ENCODE data around the gene FOXD4L6.
"Not testable (repeated sequence)": the region's sequence is repeated elsewhere in the genome, so short reads cannot be mapped to it uniquely, and the experiment has no call there.

FOXD4L6 gene

GRCh38 chr9:41128581-41128980, at the start of gene FOXD4L6:
Gene FOXD4L6 (minus strand): TSS chr9:41128681. CDS start chr9:41128383, 298 bp downstream.
- not testable (repeated sequence) for DNase-seq

DNA sequence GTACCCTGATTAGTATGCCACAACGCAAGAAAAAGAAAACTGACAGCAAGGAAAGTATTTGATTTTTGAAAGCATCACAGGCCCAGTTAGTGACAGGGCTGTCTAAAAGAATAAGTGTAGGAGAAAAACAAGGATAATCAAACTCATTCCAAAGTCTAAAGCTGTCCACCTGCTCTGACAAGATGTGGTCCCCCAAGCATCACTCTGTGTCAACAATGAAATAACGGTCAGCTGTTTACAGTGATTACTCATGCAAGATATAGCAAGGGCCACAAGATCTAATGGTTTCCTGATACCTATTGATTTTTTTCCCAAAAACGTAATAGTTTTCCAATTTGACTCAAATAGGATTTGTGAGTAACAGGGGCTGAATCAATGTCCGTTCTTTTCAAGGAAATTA, 46.5 kb upstream of the FOXD4L6 start:
- DNase-seq, result not testable (repeated sequence)

- not testable (repeated sequence) for DNase-seq
Observed at GRCh38 chr9:41150116-41150515, 21.6 kb upstream of the FOXD4L6 start.

- not testable (repeated sequence) for DNase-seq
Observed at GRCh38 chr9:41141878-41142277, 13.4 kb upstream of the FOXD4L6 start.

DNA sequence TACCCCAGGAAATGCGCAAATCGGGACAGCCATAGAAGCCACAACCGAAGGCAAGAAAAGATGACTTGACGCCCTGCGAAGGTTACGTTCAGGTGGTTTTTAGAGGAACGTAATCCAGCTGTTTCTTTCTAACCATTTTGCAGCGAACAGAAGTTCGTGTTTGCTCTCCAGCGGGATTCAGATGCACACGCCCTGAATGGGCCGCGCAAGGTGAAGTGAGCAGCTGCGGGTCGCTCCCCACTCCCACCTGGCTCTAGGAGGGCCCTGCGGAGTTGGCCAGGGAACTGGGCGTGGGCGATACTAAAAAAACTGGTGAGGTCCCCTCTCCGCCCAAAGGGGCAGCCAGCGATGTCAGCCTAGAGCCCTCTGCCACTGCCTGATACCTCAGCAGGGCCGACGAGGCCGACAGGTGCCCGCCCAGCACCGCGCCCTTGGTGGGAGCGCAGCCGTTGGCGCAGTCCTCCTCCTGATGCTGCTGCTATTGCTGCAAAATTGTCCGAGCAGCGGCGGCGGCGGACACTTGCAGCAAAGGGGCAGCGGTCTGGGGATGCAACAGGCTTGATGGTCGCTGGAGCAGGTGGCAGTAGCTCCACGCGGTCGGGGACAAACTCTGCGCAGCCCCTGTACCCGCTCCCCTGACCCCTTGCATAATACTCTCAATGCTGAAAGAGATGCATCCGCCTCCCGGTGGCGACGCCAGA, 1.6 kb downstream of the FOXD4L6 start:
- not testable (repeated sequence) for DNase-seq

GRCh38 chr9:41125936-41126335, 2.5 kb downstream of the FOXD4L6 start:
- DNase-seq, result not testable (repeated sequence)

DNA sequence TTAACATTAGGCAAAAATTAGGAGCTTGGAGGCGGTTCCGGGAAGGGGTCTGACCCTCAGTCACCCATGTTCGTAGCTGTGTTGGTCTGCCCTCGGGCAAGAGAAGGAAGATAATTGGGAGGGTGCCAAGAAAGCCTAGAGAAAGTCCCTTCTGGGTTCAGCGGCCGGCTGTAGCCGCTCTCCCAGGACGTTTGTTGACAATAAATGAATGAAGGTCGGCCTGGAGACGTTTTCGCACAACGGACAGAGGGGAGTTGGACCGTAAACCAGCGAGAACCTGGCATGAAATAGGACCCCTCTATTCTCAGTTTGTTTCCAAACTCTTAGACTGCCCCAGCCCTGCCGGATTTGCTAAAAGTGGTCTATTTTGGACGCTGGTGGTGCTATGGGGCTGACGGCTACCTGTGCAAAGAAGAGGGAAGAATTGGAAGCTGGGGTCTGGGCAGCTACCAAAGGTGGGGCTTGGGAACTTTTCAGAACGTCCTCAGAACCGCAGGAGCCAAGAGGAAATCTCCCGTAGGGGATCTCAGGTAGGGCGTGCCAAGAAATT, 3.3 kb downstream of the FOXD4L6 start:
- not testable (repeated sequence) for DNase-seq

GRCh38 chr9:41124250-41125108, 4.0 kb downstream of the FOXD4L6 start:
- not testable (repeated sequence) for DNase-seq

- DNase-seq, result not testable (repeated sequence)
Observed at GRCh38 chr9:41123812-41124211, 4.7 kb downstream of the FOXD4L6 start.

DNA sequence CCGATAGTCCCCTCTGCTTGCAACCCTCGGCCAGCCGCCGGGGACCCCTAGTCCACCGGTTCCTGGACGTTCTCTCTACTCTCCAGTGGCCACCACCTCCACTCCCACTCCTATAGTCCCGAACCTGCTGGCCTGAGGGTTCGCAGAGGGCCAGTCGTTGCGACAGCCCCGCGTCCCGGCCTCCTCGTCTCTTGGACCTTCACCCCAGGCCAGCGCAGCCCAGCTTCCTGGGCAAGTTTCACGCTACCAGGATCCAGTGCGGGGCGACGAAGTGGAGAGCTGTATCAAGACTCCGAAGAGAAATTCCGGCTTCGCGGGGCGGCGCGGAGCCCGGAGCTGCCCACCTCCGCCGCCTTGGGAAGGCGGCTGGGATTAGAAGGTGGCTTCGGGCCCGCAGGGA, 5.1 kb downstream of the FOXD4L6 start:
- DNase-seq, result not testable (repeated sequence)

- not testable (repeated sequence) for DNase-seq
Observed at GRCh38 chr9:41120696-41121095, 7.8 kb downstream of the FOXD4L6 start.

GRCh38 chr9:41119719-41120118, 8.8 kb downstream of the FOXD4L6 start:
- DNase-seq, result not testable (repeated sequence)

DNA sequence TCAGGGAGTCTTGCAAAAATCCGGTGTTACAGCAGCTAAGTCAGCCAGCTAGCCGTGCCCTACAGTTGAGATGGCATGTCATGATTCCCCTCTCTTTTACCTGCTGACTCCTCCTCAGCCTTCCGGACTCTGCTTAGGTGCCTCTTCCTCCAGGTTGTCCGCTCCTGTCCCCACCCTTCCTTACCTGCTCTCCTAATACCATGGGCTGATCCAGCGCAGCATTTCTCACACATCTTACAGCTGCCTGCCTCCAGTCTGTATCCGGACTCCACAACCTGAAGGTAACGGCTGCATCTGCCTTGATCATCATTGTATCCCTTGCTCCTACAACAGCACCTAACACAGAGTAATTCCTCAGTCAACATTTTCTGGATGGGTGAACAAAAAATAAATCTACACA, 9.2 kb downstream of the FOXD4L6 start:
- DNase-seq, result not testable (repeated sequence)

DNA sequence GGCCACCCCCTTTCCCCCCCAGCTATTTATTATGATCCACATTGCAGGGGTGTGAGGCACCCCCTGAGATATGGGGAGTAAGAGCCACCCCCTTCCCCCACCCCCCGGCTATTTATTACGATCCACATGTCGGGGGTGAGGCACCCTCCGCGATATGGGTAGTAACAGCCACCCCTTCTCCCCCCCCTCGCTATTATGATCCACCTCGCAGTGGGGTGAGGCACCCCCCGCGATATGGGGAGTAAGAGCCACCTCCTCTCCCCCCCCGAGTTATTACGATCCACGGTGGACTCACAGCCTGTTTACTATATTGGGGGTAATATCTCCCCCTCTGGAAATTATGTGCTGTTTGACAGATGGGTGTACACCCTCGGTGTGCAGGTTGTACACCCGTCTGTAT, 15.1 kb downstream of the FOXD4L6 start:
- not testable (repeated sequence) for DNase-seq

DNA sequence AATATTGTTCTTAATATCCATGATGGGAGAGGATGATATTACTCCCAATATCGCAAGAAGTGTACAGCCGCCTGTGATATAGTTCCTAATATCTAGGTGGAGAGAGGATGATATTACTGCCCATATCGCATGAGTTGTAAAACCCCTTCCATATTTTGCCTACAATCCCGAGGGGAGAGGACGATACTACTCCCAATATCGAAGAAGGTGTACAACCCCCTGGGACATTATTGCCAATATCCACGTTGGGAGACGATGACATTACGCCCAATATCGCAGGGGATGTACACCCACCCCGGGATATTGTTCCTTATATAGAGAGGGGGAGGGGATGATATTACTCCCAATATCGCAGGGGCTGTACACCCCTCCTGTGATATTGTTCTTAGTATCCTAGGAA, 17.1 kb downstream of the FOXD4L6 start:
- DNase-seq, result not testable (repeated sequence)

DNA sequence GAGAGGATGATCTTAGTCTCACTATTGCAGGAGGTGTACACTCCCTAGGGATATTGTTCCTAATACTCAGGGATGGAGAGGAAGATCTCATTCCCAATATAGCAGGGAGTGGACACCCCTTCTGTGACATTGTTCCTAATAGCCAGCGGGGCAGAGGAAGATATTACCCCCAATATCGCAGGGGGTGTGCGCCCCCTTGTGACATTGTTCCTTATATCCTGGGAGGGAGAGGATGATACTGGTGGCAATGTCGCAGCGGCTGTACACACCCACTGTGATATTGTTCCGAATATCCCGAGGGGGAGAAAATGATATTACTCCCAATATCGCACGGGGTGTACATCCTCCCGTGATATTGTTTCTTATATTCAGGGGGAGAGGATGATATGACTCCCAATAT, 17.6 kb downstream of the FOXD4L6 start:
- DNase-seq, result not testable (repeated sequence)

GRCh38 chr9:41109253-41109652, 19.2 kb downstream of the FOXD4L6 start:
- DNase-seq, result not testable (repeated sequence)

DNA sequence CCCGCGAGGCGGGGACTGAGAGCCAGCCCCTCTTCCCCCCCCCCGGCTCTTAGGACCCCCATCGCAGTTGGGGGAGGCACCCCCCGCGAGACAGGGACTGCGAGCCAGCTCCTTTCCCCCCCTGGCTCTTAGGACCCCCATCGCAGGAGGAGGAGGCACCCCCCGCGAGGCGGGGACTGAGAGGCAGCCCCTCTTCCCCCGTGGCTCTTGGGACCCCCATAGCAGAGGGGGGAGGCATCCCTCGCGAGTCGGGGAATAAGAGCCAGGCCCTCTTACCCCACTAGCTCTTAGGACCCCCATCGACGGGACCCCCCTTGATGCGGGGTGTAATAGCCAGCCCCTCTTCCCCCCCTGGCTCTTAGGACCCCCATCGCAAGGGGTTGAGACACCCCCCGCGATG, 19.7 kb downstream of the FOXD4L6 start:
- not testable (repeated sequence) for DNase-seq

DNA sequence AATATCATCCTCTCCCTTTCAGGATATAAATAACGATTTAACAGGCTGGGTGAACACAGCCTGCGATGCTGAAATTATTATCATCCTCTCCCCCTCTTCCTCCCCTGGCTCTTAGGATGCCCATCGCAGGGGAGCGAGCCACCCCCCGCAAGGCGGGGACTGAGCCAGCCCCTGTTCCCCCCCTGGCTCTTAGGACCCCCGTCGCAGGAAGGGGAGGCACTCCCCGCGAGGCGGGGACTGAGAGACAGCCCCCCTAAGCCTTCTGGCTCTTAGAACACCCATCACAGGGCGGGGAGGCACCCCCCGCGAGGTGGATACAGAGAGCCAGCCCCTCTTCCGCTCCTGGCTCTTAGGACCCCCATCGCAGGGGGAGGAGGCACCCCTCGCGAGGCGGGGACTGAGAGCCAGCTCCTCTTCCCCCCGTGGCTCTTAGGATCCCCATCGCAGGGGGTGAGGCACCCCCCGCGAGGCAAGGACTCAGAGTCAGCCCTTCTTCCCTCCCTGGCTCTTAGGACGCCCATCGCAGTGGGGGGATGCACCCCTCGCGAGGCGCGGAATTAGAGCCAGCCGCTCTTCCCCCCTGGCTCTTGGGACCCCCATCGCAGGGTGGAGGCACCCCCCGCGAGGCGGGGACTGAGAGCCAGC, 21.9 kb downstream of the FOXD4L6 start:
- DNase-seq, result not testable (repeated sequence)

GRCh38 chr9:41105557-41106253, 22.8 kb downstream of the FOXD4L6 start:
- DNase-seq, result not testable (repeated sequence)

GRCh38 chr9:41104542-41104941, 23.9 kb downstream of the FOXD4L6 start:
- DNase-seq, result not testable (repeated sequence)

GRCh38 chr9:41100508-41100907, 28.0 kb downstream of the FOXD4L6 start:
- DNase-seq, result not testable (repeated sequence)
